Vagina (tissue), 2 donors: ENCODE data around the gene TPST1. TPM values are rescaled to one million over a fixed set of nuclear protein-coding genes. Genes with fewer than 3 reads are reported as not detected.

ENCODE experiments used
- DNase-seq, 2 donors: peaks; one replicate each; pipeline ENCODE4 v3.0.0-alpha.2; 2017; ENCODE audit errors: extremely low spot score in 2 of 2
- H3K27ac ChIP-seq: fragments of 200-600 bp; sonication (generic); one replicate; pipeline ENCODE4 v1.5.1; 2019
- H3K27me3 ChIP-seq: fragments of 200-600 bp; sonication (generic); one replicate; pipeline ENCODE4 v1.5.1; 2019
- H3K36me3 ChIP-seq, 2 donors: fragments of 200-600 bp; sonication (generic); one replicate each; pipeline ENCODE4 v1.5.1; 2017 to 2019
- H3K4me1 ChIP-seq: fragments of 200-600 bp; sonication (generic); one replicate; pipeline ENCODE4 v1.5.1; 2019
- H3K4me3 ChIP-seq, 2 donors: fragments of 200-600 bp; sonication (generic); 1 replicate in 1 of 2; 2 replicates in 1 of 2; pipeline ENCODE4 v1.5.1; 2016 to 2019
- H3K9me3 ChIP-seq: fragments of 200-600 bp; sonication (generic); one replicate; pipeline ENCODE4 v1.5.1; 2019
- POLR2A ChIP-seq, 2 donors: fragments of 450-650 bp; IDR thresholded peaks; one replicate each; pipeline ENCODE4 v1.6.1; 2017; ENCODE audit warnings: antibody characterized with exemption in 2 of 2, mild to moderate bottlenecking in 2 of 2, moderate library complexity in 2 of 2
- POLR2AphosphoS5 ChIP-seq, 2 donors: sonication (generic); formaldehyde crosslinking; IDR thresholded peaks; one replicate each; pipeline ENCODE4 v1.9.0; 2017; ENCODE audit warnings: antibody characterized with exemption in 2 of 2, mild to moderate bottlenecking in 2 of 2, low read depth in 1 of 2; ENCODE audit not compliant: insufficient read depth in 1 of 2
- intact Hi-C: fragments of 100-400 bp; cut with DNase I; formaldehyde crosslinking; loops from one replicate; pipeline ENCODE4 v1.15.1; 2023
- total RNA-seq: library from RNA; depleted of rRNA; stranded (reverse); fragments of >200 nt; gene quantifications from one replicate; pipeline ENCODE4 v1.2.3, GENCODE V29; 2016
- TF ChIP-seq, protein P1 (sequence below), 3 experiments: fragments of 450-650 bp in 2 of 3; fragments of 200-600 bp in 1 of 3; sonication (generic) in 1 of 3; IDR thresholded peaks; one replicate each; pipeline ENCODE4 v1.5.1; 2017 to 2019; ENCODE audit warnings: antibody characterized with exemption in 3 of 3, mild to moderate bottlenecking in 2 of 3, moderate library complexity in 2 of 3

TPST1 gene
- total RNA-seq, 1 donor from 2014 or later = 52.3 TPM

DNA sequence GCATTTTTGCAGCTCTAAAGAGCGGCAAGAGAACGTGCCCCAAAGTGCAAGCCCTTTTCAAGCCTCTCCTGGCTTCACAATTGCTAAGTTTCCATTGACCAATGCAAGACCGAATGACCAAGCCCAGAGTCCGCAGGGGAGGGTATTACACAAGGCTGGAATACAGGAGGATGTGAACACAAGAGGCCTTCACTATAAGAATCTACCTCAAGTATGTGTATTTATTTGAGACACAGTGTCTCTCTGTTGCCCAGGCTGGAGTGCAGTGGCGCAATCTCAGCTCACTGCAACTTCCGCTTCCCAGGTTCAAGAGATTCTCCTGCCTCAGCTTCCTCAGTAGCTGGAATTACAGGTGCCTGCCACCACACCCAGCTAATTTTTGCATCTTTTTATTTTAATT, 22.2 kb upstream of the TPST1 start:
- no peak for TF ChIP-seq POLR2A (IDR thresholded peaks at IDR 0.05)
- TF ChIP-seq POLR2AphosphoS5 (IDR thresholded peaks at IDR 0.05; ENCODE audit: insufficient read depth in 1 of 2, low read depth in 1 of 2) = no peak
- TF ChIP-seq, protein P1, sequence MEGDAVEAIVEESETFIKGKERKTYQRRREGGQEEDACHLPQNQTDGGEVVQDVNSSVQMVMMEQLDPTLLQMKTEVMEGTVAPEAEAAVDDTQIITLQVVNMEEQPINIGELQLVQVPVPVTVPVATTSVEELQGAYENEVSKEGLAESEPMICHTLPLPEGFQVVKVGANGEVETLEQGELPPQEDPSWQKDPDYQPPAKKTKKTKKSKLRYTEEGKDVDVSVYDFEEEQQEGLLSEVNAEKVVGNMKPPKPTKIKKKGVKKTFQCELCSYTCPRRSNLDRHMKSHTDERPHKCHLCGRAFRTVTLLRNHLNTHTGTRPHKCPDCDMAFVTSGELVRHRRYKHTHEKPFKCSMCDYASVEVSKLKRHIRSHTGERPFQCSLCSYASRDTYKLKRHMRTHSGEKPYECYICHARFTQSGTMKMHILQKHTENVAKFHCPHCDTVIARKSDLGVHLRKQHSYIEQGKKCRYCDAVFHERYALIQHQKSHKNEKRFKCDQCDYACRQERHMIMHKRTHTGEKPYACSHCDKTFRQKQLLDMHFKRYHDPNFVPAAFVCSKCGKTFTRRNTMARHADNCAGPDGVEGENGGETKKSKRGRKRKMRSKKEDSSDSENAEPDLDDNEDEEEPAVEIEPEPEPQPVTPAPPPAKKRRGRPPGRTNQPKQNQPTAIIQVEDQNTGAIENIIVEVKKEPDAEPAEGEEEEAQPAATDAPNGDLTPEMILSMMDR (IDR thresholded peaks at IDR 0.05) = no peak
- H3K27me3 ChIP-seq = no peaks in the 10 kb centered on the region
- H3K27ac ChIP-seq = no peak overlapping the region
- H3K9me3 ChIP-seq = no peaks in the 10 kb centered on the region
- H3K4me3 ChIP-seq = no peak overlapping the region
- no peaks in the 10 kb centered on the region for H3K36me3 ChIP-seq
- no peak for DNase-seq
- intact Hi-C loops = no loop called here
- peaks cover 4% of the 10 kb centered on the region for H3K4me1 ChIP-seq

DNA sequence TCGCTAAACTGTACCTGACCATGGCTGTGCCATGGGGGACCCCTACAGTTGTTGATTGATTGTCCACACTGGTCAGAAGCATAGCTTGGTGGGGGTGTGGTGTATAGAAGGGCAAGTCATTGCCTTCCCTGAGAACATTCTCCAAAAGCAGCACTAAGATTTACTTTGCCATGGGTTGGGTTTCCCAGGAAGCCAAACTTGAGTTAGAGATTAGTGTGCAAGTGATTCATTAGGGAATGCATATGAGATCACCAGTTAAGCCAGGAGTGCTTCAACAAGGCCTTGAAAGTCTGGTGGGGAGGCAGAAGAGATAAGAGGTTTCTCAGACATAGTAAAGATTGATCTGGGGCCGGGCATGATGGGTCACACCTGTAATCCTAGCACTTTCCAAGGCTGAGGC, 21.4 kb upstream of the TPST1 start:
- TF ChIP-seq POLR2AphosphoS5 (IDR thresholded peaks at IDR 0.05; ENCODE audit: insufficient read depth in 1 of 2, low read depth in 1 of 2) = peak in 1 of 2 donors; percentile 12
- no peak for TF ChIP-seq POLR2A (IDR thresholded peaks at IDR 0.05)
- H3K9me3 ChIP-seq = no peaks in the 10 kb centered on the region
- DNase-seq = no peak
- H3K36me3 ChIP-seq = no peaks in the 10 kb centered on the region
- H3K4me1 ChIP-seq = peaks cover 5% of the 10 kb centered on the region
- intact Hi-C loops = no loop called here
- H3K27me3 ChIP-seq = no peaks in the 10 kb centered on the region
- no peak overlapping the region for H3K4me3 ChIP-seq
- no peak overlapping the region for H3K27ac ChIP-seq

DNA sequence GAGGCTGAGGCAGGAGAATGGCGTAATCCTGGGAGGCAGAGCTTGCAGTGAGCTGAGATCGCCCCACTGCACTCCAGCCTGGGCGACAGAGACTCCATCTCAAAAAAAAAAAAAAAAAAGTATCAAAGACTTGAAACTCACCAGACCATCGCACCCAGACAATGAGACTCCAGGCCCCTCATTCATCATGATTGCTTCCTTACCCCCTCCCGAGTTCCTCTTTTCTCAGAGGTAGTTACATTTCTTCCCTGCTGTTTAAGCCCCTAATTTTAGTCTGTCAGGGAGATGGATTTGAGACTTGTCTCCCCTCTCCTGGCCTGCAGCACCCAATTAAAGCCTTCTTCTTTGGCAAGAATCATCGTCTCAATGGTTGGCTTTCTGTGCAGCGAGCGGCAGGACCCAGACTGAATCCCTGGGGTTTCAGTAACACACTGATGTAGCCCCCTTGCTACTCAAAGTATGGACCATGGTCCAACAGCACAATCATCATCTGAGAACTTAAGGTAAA, 19.4 kb upstream of the TPST1 start:
- H3K27ac ChIP-seq = no peak overlapping the region
- peaks cover 5% of the 10 kb centered on the region for H3K4me1 ChIP-seq
- no peaks in the 10 kb centered on the region for H3K36me3 ChIP-seq
- no peaks in the 10 kb centered on the region for H3K27me3 ChIP-seq
- TF ChIP-seq, protein P1 (IDR thresholded peaks at IDR 0.05) = no peak
- no peak for TF ChIP-seq POLR2A (IDR thresholded peaks at IDR 0.05)
- no peak for TF ChIP-seq POLR2AphosphoS5 (IDR thresholded peaks at IDR 0.05; ENCODE audit: insufficient read depth in 1 of 2, low read depth in 1 of 2)
- intact Hi-C loops = no loop called here
- H3K4me3 ChIP-seq = no peak overlapping the region
- no peak for DNase-seq
- H3K9me3 ChIP-seq = no peaks in the 10 kb centered on the region

DNA sequence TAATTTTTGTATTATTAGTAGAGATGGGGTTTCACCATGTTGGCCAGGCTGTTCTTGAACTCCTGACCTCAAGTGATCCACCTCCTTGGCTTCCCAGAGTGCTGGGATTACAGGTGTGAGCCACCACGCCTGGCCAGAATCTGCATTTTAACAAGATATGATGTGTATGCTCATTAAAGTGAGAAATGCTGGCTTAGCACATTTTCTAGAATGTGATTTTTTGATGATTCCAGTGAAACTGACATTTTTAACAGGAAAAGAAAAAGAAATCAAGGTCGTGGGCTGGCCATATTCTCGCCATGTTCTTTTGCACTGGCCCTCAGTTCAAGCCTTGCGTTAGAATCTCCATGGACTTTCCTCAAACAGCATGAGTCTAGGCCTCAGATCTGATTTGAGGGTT, 18.1 kb upstream of the TPST1 start:
- Histone ChIP-seq H3K27me3 (no peaks in the 10 kb centered on the region), H3K27ac (no peak overlapping the region), H3K9me3 (no peaks in the 10 kb centered on the region), H3K4me1 (peaks cover 5% of the 10 kb centered on the region), H3K36me3 (no peaks in the 10 kb centered on the region), H3K4me3 (no peak overlapping the region)
- TF ChIP-seq POLR2A (IDR thresholded peaks at IDR 0.05) (no peak), POLR2AphosphoS5 (IDR thresholded peaks at IDR 0.05; ENCODE audit: insufficient read depth in 1 of 2, low read depth in 1 of 2) (no peak)
- TF ChIP-seq, protein P1 (IDR thresholded peaks at IDR 0.05) = no peak
- intact Hi-C loops = no loop called here
- no peak for DNase-seq

DNA sequence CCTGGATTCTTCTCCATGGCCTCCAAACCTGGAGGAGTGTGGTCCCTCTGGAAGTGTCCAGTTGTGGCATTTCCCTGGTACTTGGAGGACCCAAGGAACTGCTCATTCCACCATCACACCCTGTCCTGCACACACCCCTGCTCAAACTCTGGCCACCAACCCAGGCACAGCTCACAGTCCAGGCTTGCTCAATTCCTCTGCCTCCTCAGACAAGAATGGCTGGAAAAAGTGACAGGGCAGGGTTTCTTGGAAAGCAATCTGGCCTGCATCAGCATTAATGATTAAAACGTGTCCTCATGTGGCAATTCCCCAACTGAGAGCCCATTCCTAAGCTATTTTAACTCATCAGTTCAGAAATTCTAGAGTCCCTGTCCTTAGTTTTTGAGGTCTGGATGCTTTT, 17.2 kb upstream of the TPST1 start:
- no peaks in the 10 kb centered on the region for H3K9me3 ChIP-seq
- intact Hi-C loops = no loop called here
- peak in 1 of 2 donors; percentile 92 for DNase-seq
- H3K27me3 ChIP-seq = no peaks in the 10 kb centered on the region
- peak overlapping the region; percentile 39 for H3K27ac ChIP-seq
- no peaks in the 10 kb centered on the region for H3K36me3 ChIP-seq
- H3K4me1 ChIP-seq = peaks cover 5% of the 10 kb centered on the region
- no peak overlapping the region for H3K4me3 ChIP-seq
- TF ChIP-seq, protein P1 (IDR thresholded peaks at IDR 0.05) = no peak
- peak; percentile 37 to 47 for TF ChIP-seq POLR2AphosphoS5 (IDR thresholded peaks at IDR 0.05; ENCODE audit: insufficient read depth in 1 of 2, low read depth in 1 of 2)
